NCI-H2196 treated with DMSO at 0.1 percent for 48 hours (cell line): ENCODE measurements around the gene MTHFD1.

ENCODE experiments used
- DNase-seq: peaks from one replicate; lab custom pipeline; 2025; ENCODE audit not compliant: unreplicated experiment; lab: John Stamatoyannopoulos, UW

MTHFD1 gene

GRCh38 chr14:64444984-64445845, 57.1 kb downstream of the MTHFD1 start:
- DNase-seq: no peak

- DNase-seq: no peak
Measured at GRCh38 chr14:64447876-64448670, 59.9 kb downstream of the MTHFD1 start.

GRCh38 chr14:64450255-64450654, 62.1 kb downstream of the MTHFD1 start:
- no peak for DNase-seq

- no peak for DNase-seq
Measured at GRCh38 chr14:64454671-64455070, 66.5 kb downstream of the MTHFD1 start.

- DNase-seq: no peak
Measured at GRCh38 chr14:64459405-64460136, 71.4 kb downstream of the MTHFD1 start.

- DNase-seq: no peak
Measured at GRCh38 chr14:64461221-64461620, 73.1 kb downstream of the MTHFD1 start.

- no peak for DNase-seq
Measured at GRCh38 chr14:64463195-64463594, 75.0 kb downstream of the MTHFD1 start.

GRCh38 chr14:64463873-64464272, 75.7 kb downstream of the MTHFD1 start:
- no peak for DNase-seq

GRCh38 chr14:64464651-64465050, 76.5 kb downstream of the MTHFD1 start:
- DNase-seq: no peak

- DNase-seq: peak; percentile 11
Measured at GRCh38 chr14:64465191-64465822, 77.2 kb downstream of the MTHFD1 start, which contains the start of gene AKAP5. Gene AKAP5 (plus strand): TSS chr14:64465499. CDS start chr14:64468395, 2,896 bp downstream.

- no peak for DNase-seq
Measured at GRCh38 chr14:64465831-64466554, 77.8 kb downstream of the MTHFD1 start.

- DNase-seq: no peak
Measured at GRCh38 chr14:64467101-64467500, 78.9 kb downstream of the MTHFD1 start.

- no peak for DNase-seq
Measured at GRCh38 chr14:64467566-64467965, 79.4 kb downstream of the MTHFD1 start.

- no peak for DNase-seq
Measured at GRCh38 chr14:64468451-64468850, 80.3 kb downstream of the MTHFD1 start.

GRCh38 chr14:64474041-64474440, 85.9 kb downstream of the MTHFD1 start:
- no peak for DNase-seq

- no peak for DNase-seq
Measured at GRCh38 chr14:64474698-64475097, 86.5 kb downstream of the MTHFD1 start.

GRCh38 chr14:64475585-64476273, 87.6 kb downstream of the MTHFD1 start:
- DNase-seq: no peak

- no peak for DNase-seq
Measured at GRCh38 chr14:64476438-64476837, 88.3 kb downstream of the MTHFD1 start.

GRCh38 chr14:64478634-64479250, 90.6 kb downstream of the MTHFD1 start:
- DNase-seq: no peak
